HG02571 (cell line): ENCODE data around the gene CPM.
"Not testable (repeated sequence)": the region's sequence is repeated elsewhere in the genome, so short reads cannot be mapped to it uniquely, and the experiment has no call there.

Experiments
- ATAC-seq: cut with Tn5 transposase; IDR thresholded peaks from one replicate; pipeline ENCODE4 v1.9.1; 2021; ENCODE audit warnings: mild to moderate bottlenecking, moderate library complexity; ENCODE audit not compliant: unreplicated experiment

The CPM gene

GRCh38 chr12:68831751-68832503, 101.0 kb downstream of the CPM start:
- no peak for ATAC-seq

- ATAC-seq: no peak
Measured at GRCh38 chr12:68831272-68831671, 101.7 kb downstream of the CPM start.

GRCh38 chr12:68828672-68829068, 104.3 kb downstream of the CPM start:
- ATAC-seq: no peak

- no peak for ATAC-seq
Measured at GRCh38 chr12:68827895-68828671, 104.9 kb downstream of the CPM start.

- ATAC-seq: no peak
Measured at GRCh38 chr12:68825569-68826217, 107.3 kb downstream of the CPM start.

- ATAC-seq: no peak
Measured at GRCh38 chr12:68824597-68825250, 108.2 kb downstream of the CPM start.

- no peak for ATAC-seq
Measured at GRCh38 chr12:68824131-68824530, 108.8 kb downstream of the CPM start.

- ATAC-seq: no peak
Measured at GRCh38 chr12:68823696-68824095, 109.3 kb downstream of the CPM start.

- ATAC-seq: no peak
Measured at GRCh38 chr12:68821357-68822188, 111.4 kb downstream of the CPM start.

- ATAC-seq: not testable (repeated sequence)
Measured at GRCh38 chr12:68819481-68819880, 113.5 kb downstream of the CPM start.

GRCh38 chr12:68815928-68816800, 116.8 kb downstream of the CPM start:
- ATAC-seq: no peak

- ATAC-seq: no peak
Measured at GRCh38 chr12:68815232-68815927, 117.6 kb downstream of the CPM start.

GRCh38 chr12:68814490-68815231, 118.3 kb downstream of the CPM start:
- no peak for ATAC-seq

- no peak for ATAC-seq
Measured at GRCh38 chr12:68813242-68813593, 119.8 kb downstream of the CPM start.

GRCh38 chr12:68812553-68813241, 120.3 kb downstream of the CPM start:
- no peak for ATAC-seq

GRCh38 chr12:68811573-68811972, 121.4 kb downstream of the CPM start:
- not testable (repeated sequence) for ATAC-seq

- ATAC-seq: not testable (repeated sequence)
Measured at GRCh38 chr12:68810027-68810389, 123.0 kb downstream of the CPM start.
